Vagina (tissue), 2 donors: Measurements from ENCODE around the gene POLR2J3. TPM values are rescaled to one million over a fixed set of nuclear protein-coding genes. Genes with fewer than 3 reads are reported as not detected.
"Not testable (repeated sequence)": the region's sequence is repeated elsewhere in the genome, so short reads cannot be mapped to it uniquely, and the experiment has no call there.

ENCODE experiments used
- DNase-seq, 2 donors: peaks; one replicate each; pipeline ENCODE4 v3.0.0-alpha.2; 2017; ENCODE audit errors: extremely low spot score in 2 of 2
- H3K27ac ChIP-seq: fragments of 200-600 bp; sonication (generic); one replicate; pipeline ENCODE4 v1.5.1; 2019
- H3K27me3 ChIP-seq: fragments of 200-600 bp; sonication (generic); one replicate; pipeline ENCODE4 v1.5.1; 2019
- H3K36me3 ChIP-seq, 2 donors: fragments of 200-600 bp; sonication (generic); one replicate each; pipeline ENCODE4 v1.5.1; 2017 to 2019
- H3K4me1 ChIP-seq: fragments of 200-600 bp; sonication (generic); one replicate; pipeline ENCODE4 v1.5.1; 2019
- H3K4me3 ChIP-seq, 2 donors: fragments of 200-600 bp; sonication (generic); 1 replicate in 1 of 2; 2 replicates in 1 of 2; pipeline ENCODE4 v1.5.1; 2016 to 2019
- H3K9me3 ChIP-seq: fragments of 200-600 bp; sonication (generic); one replicate; pipeline ENCODE4 v1.5.1; 2019
- intact Hi-C: fragments of 100-400 bp; cut with DNase I; formaldehyde crosslinking; loops from one replicate; pipeline ENCODE4 v1.15.1; 2023
- total RNA-seq: library from RNA; depleted of rRNA; stranded (reverse); fragments of >200 nt; gene quantifications from one replicate; pipeline ENCODE4 v1.2.3, GENCODE V29; 2016

Gene POLR2J3
- total RNA-seq, 1 donor from 2014 or later, result 28.7 TPM

DNA sequence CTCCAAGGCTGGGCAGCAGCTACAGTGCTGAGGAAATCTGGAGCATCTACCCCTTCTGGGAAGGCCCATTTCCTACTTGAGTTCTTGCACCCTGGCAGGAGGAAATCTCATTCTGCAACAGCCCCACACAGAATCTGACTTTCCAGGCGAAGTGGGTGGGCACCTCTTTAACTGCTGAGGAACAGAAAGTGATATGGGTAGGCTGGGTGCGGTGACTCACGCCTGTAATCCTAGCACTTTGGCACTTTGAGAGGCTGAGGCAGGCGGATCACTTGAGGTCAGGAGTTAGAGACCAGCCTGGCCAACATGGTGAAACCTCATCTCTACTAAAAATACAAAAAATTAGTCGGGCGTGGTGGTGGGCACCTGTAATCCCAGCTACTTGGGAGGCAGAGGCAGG is 2.2 kb upstream of the POLR2J3 start:
- H3K27me3 ChIP-seq, H3K27ac ChIP-seq, H3K4me3 ChIP-seq, H3K36me3 ChIP-seq, intact Hi-C loops, H3K9me3 ChIP-seq, DNase-seq, H3K4me1 ChIP-seq: not testable (repeated sequence)

DNA sequence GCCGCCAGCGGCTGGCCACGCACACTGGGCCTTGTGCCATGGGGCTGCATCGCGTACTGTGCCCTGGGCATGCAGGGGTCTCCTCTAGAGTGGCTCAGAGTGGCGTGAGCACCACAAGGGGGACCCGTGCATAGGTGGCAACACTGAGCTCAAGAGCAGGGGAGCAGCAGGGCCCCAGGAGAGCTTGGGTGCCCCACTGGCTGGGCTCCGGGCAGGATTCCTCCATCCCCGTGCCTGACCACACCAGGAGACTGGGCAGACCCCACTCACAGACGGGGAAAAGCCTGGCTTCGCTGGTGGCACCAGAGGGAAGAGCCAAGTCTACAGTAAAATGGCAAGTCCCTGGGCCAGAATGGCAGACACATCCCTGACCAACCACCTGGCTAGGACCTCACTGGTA is 3.8 kb downstream of the POLR2J3 start:
- H3K4me3 ChIP-seq, H3K9me3 ChIP-seq, H3K27ac ChIP-seq, H3K4me1 ChIP-seq, DNase-seq, H3K36me3 ChIP-seq, intact Hi-C loops, H3K27me3 ChIP-seq: not testable (repeated sequence)

DNA sequence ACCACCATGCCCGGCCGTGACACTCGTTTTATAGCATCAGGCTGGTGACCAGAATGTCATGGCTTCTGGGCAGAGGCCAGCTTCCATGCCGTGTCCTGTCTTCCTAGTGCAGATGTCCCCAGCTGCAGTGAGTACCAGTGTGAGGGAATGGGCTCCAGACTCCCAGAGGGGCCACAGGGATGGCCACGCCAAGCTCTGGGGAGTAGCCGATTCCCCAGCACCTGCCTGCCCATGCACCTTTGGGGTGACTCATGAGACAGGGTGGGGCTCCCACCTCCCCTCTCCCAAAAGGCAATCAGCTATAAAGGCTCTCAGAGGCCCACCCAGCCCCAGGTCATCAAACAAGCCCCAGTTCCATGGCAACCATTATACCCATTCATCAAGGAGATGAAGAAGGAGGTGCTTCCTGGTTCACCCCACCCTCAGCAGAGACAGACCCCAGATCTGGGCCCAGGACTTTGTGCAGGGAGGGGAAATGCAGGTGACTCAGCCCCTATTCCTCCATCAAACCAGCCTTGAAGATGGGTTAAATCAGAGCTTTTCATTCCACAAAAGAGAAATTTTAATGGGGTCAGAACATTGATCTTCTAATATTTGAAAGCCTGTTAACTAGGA is 21.5 kb downstream of the POLR2J3 start, which contains the start of gene SPDYE2:
SPDYE2 (plus strand) TSS at position 419 of the 615 bp plus-strand sequence. CDS start 2,030 bp downstream, outside the sequence.
- DNase-seq, H3K4me1 ChIP-seq, H3K36me3 ChIP-seq, H3K27ac ChIP-seq, H3K9me3 ChIP-seq, H3K4me3 ChIP-seq, intact Hi-C loops, H3K27me3 ChIP-seq: not testable (repeated sequence)

DNA sequence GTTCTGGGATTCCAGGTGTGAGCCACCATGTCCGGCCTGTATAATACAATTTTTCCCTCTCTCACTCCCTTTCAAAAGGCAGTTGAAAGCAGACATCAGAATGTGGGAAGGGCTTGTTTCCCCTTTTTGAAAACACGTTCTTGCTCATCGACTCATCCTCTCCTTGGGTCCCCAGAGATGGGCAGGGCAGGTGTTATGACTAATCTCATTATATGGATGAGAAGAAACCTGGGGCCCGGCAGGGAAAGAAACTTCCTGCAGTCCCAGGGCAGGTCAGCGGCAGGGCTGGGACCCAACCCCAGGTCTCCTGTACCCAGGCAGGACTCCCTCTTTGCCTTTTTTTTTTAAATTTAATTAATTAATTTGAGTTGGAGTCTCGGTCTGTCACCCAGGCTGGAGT is 26.0 kb downstream of the POLR2J3 start:
- H3K4me3 ChIP-seq, H3K36me3 ChIP-seq, H3K27me3 ChIP-seq, H3K9me3 ChIP-seq, H3K4me1 ChIP-seq, DNase-seq, intact Hi-C loops, H3K27ac ChIP-seq: not testable (repeated sequence)

DNA sequence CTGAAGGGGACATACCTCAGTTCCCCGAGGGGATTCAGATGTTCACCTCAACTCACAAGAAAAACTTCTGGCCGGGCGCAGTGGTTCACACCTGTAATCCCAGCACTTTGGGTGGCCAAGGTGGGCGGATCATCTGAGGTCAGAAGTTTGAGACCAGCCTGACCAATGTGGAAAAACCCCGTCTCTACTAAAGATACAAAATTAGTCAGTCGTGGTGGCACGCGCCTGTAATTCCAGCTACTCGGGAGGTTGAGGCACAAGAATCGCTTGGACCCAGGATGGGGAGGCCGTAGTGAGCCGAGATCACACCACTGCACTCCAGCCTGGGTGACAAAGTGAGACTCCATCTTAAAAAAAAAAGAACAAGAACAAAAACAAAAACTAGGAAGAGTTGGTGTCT is 27.1 kb downstream of the POLR2J3 start:
- H3K9me3 ChIP-seq, H3K27ac ChIP-seq, H3K27me3 ChIP-seq, DNase-seq, H3K4me1 ChIP-seq, intact Hi-C loops, H3K4me3 ChIP-seq, H3K36me3 ChIP-seq: not testable (repeated sequence)

DNA sequence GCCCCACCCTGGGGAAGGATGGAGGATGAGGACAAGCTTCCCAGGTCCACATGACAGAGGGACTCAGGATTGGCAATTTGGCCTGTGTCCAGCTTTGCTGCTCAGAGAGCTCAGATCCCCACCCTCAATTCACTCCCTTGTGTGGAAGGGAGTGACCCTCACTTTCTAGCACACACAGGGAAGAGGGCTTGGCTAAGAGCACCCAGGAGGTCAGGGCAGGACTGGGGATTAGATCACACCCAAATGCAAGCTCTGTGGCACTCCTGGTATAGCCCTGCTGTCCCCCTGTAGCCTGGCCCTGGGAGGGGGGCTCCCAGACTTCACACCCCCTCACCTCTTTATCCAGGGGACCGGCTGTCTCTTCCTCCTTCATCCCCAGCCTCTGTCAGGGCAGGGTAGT is 28.0 kb downstream of the POLR2J3 start:
- intact Hi-C loops, H3K4me3 ChIP-seq, H3K36me3 ChIP-seq, DNase-seq, H3K9me3 ChIP-seq, H3K27me3 ChIP-seq, H3K4me1 ChIP-seq, H3K27ac ChIP-seq: not testable (repeated sequence)

DNA sequence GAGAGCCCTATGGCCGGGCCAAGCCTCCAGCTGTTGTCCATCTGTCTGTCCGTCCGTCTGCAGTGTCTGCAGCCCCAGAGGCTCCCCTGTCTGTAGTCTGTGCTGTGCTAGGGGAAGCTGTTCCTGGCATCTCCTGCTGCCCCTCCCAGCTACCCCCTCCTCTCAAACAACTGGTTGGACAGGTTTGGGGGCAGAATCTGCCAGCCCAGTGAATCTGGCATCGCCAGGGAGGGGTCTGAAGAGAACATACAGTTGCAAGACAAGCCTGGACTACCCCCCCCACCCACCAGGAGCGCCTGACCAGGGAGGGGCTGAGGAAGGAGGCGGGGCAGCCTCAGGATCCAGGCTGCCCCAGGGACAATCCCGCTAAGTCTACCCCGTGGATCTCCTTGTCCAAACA is 28.8 kb downstream of the POLR2J3 start, which contains the start of gene UPK3BL2:
UPK3BL2 (minus strand) TSS at position 101 of the 400 bp plus-strand sequence; CDS start at position 41, 60 bp downstream.
- H3K27ac ChIP-seq, H3K4me3 ChIP-seq, H3K27me3 ChIP-seq, DNase-seq, intact Hi-C loops, H3K4me1 ChIP-seq, H3K36me3 ChIP-seq, H3K9me3 ChIP-seq: not testable (repeated sequence)

DNA sequence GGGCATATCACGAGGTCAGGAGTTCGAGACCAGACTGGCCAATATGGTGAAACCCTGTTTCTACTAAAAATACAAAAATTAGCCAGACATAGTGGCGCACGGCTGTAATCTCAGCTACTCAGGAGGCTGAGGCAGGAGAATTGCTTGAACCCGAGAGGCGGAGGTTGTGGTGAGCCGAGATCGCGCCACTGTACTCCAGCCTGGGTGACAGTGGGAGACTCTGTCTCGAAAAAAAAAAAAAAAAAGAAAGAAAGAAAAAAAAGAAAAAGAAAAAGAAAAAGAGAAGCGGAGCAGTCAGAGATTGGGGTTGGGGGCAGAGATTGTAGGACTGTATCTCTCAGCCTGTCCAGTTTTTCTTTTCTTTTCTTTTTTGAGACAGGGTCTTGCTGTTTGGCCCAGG is 29.6 kb downstream of the POLR2J3 start:
- DNase-seq, intact Hi-C loops: not testable (repeated sequence)

DNA sequence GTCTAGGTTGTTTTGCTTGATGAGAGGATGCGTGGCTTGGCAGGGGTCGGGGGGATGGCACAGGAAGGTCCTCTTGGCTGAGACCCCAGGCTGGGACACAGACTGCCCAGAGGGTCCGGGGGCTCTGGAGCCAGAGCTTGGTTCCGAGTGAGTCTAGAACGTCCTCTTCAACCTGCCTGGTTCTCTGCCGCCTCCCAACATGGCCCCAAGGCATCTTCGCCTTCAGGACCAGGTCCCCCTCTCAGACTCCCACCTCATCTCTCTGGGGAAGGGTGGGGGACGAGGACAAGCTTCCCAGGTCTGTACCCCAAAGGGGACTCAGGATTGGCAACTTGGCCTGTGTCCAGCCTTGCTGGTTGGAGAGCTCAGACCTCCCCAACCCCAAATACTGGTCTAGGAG is 30.3 kb downstream of the POLR2J3 start:
- DNase-seq, H3K27me3 ChIP-seq, H3K4me1 ChIP-seq, H3K36me3 ChIP-seq, H3K9me3 ChIP-seq, intact Hi-C loops, H3K27ac ChIP-seq, H3K4me3 ChIP-seq: not testable (repeated sequence)

More for the DNA sequence above, 29.6 kb downstream of the POLR2J3 start:
- H3K27ac ChIP-seq, H3K9me3 ChIP-seq, H3K27me3 ChIP-seq, H3K4me1 ChIP-seq, H3K4me3 ChIP-seq, H3K36me3 ChIP-seq: not testable (repeated sequence)

DNA sequence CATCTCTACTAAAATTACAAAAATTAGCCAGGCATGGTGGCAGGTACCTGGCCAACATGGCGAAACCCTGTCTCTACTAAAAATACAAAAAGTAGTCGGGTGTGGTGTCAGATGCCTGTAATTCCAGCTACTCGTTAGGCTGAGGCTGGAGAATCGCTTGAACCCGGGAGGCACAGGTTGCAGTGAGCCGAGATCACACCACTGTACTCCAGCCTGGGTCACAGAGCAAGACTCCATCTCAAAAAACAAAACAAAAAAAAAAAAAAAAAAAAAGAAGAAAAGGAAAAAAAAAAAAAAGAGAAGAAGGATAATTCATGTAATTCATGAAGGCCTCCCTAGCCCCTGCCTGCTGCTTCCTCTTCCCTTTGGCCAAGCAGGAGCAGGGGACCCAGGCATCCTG is 31.8 kb downstream of the POLR2J3 start:
- H3K4me1 ChIP-seq, intact Hi-C loops, H3K4me3 ChIP-seq, H3K36me3 ChIP-seq, H3K27me3 ChIP-seq, H3K9me3 ChIP-seq, H3K27ac ChIP-seq, DNase-seq: not testable (repeated sequence)

DNA sequence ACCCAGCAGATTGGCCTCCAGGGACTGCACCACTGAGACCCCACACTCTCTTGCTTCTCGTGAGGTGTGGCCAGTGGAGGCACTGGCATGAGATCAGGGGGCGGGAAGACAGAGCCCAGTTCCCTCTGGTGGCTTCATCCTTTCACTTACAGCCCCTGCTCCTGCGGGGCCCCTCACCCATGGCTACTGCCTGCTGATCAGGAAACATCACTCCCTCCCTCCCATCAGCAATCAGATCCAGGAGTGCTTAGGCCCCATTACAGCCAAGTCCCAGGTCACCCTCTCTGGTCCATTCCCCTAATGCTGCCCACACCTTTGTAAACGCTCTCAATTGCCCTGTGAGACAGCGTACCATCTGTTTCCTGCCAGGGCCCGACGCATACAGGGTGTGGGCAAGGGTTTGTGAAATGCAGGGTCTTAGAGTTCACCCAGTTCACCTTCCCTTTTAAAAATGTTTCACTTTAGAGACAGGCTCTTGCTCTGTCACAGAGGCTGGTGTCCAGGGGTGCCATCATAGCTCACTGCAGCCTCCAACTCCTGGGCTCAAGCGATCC is 37.2 kb downstream of the POLR2J3 start:
- H3K27ac ChIP-seq, intact Hi-C loops, H3K27me3 ChIP-seq, H3K4me1 ChIP-seq, H3K4me3 ChIP-seq, H3K9me3 ChIP-seq, H3K36me3 ChIP-seq, DNase-seq: not testable (repeated sequence)

DNA sequence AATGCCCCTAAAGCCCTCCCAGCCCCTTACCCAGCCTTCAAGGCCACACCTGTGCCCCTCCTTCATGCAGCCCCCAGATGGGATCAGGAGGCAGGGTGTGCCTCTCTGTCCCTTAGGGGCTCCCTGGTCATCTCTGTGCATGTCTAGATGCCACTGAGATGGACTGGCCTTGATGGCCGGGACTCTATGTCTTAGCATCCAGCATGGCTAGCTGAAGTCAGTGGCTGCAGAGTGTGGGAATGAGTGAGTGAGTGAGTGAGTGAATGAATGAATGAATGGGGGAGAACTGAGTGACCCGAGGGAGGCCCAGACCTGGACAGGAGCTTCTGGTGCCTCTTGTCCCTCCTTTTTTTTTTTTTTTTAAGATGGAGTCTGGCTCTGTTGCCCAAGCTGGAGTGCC is 40.3 kb downstream of the POLR2J3 start:
- H3K27ac ChIP-seq, H3K36me3 ChIP-seq, H3K4me3 ChIP-seq, intact Hi-C loops, DNase-seq, H3K4me1 ChIP-seq, H3K27me3 ChIP-seq, H3K9me3 ChIP-seq: not testable (repeated sequence)

DNA sequence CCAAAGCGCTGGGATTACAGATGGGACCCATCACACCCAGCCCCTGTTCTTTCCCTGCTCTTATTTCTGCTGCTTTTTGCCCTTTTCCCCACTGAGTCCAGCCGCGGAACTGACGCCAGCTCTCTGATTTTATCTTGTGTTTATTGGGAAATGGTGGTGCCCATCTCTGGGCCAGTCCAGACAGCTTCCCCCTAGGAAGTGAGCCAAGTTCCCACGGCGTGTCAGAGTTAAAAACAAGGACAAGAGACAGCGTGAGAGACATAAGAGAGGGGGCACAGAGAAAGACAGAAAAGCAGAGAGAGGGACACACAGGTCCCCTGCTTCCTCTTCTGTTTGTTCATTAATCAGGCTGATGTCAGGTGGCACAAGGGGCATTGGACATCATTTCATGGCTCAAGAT is 40.8 kb downstream of the POLR2J3 start:
- H3K9me3 ChIP-seq, H3K27ac ChIP-seq, intact Hi-C loops, H3K4me3 ChIP-seq, H3K36me3 ChIP-seq, DNase-seq, H3K4me1 ChIP-seq, H3K27me3 ChIP-seq: not testable (repeated sequence)
